Measurements from ENCODE around the gene KLK14. TPM values are rescaled to one million over a fixed set of nuclear protein-coding genes. Genes with fewer than 3 reads are reported as not detected.

The KLK14 gene
- total and polyA plus RNA-seq, 10 of the 15 experiments (the other 5 are each of a cell fraction or from before 2014, with no cell fraction given) = not detected

GRCh38 chr19:51044327-51044726, 38.4 kb downstream of the KLK14 start:
- ChIA-PET SMC1A (ENCODE audit: uncharacterized antibody, unreplicated experiment) (no interaction called here), CTCF (no interaction called here), POLR2A (no interaction called here), RAD21 (ENCODE audit: unreplicated experiment) (no interaction called here)
- Histone ChIP-seq H4K20me1 (ENCODE audit: control insufficient read depth, insufficient read depth) (no peaks in the 10 kb centered on the region), H3K27me3 (replicated peaks in 1 of 2; ENCODE audit: control insufficient read depth in 2 of 2, insufficient read depth in 2 of 2, low read length in 1 of 2) (no peaks in the 10 kb centered on the region), H3K9ac (ENCODE audit: control insufficient read depth, insufficient read depth, low read length) (no peak overlapping the region), H3K27ac (ENCODE audit: control insufficient read depth, insufficient read depth) (no peak overlapping the region), H3K9me3 (replicated peaks; ENCODE audit: control insufficient read depth, insufficient read depth, low read length) (no peaks in the 10 kb centered on the region), H3K4me1 (ENCODE audit: control insufficient read depth, insufficient read depth, low read length) (no peaks in the 10 kb centered on the region), H3K4me2 (ENCODE audit: control insufficient read depth, insufficient read depth) (no peak overlapping the region), H3K79me2 (ENCODE audit: control insufficient read depth, insufficient read depth, low read length) (no peaks in the 10 kb centered on the region), H3K4me3 (no peak overlapping the region), H3K36me3 (ENCODE audit: control insufficient read depth in 2 of 2, insufficient read depth in 2 of 2, low read length in 1 of 2) (no peaks in the 10 kb centered on the region), H2AFZ (ENCODE audit: control insufficient read depth, low read depth, low read length) (no peak overlapping the region)
- in situ Hi-C loops (cut with MboI) = no loop called here
- BruUV-seq (replicated peaks) = no TSS peak
- WGBS (ENCODE audit: insufficient coverage, insufficient replicate concordance, low lambda C conversion rate, missing lambda C conversion rate) = 69% methylated on average over 11 of the region's 11 CpGs
- intact Hi-C loops (cut with micrococcal nuclease; ENCODE audit: unreplicated experiment) = no loop called here
- no peak for ATAC-seq
- TF ChIP-seq SPI1 (IDR thresholded peaks at IDR 0.05; ENCODE audit: borderline replicate concordance, insufficient read depth, low read depth, low read length) (no peak), ZNF384 (IDR thresholded peaks at IDR 0.05; ENCODE audit: borderline replicate concordance, low read depth, low read length) (no peak), ZBTB40 (IDR thresholded peaks at IDR 0.05; ENCODE audit: borderline replicate concordance) (no peak), ZNF217 (IDR thresholded peaks at IDR 0.05) (no peak), KLF5 (IDR thresholded peaks at IDR 0.05; ENCODE audit: partially characterized antibody) (no peak), JUNB (IDR thresholded peaks at IDR 0.05) (no peak), BMI1 (IDR thresholded peaks at IDR 0.05; ENCODE audit: borderline replicate concordance) (no peak), NBN (IDR thresholded peaks at IDR 0.05) (no peak), CBFB (IDR thresholded peaks at IDR 0.05; ENCODE audit: low read depth) (no peak), JUND (IDR thresholded peaks at IDR 0.05; ENCODE audit: low read depth, low read length) (no peak), EP300 (IDR thresholded peaks at IDR 0.05; ENCODE audit: borderline replicate concordance in 1 of 2, control insufficient read depth in 1 of 2, low read depth in 2 of 2, low read length in 2 of 2) (no peak), RBBP5 (conservative IDR thresholded peaks at IDR 0.05) (no peak)
- no peak for FAIRE-seq
- DNase-seq (ENCODE audit: low read depth, low spot score) = no peak
